HG03521 (cell line): Measurements from ENCODE around the gene RTN4RL1.
"Not testable (repeated sequence)": the region's sequence is repeated elsewhere in the genome, so short reads cannot be mapped to it uniquely, and the experiment has no call there.

Source experiments
- ATAC-seq: cut with Tn5 transposase; IDR thresholded peaks from one replicate; pipeline ENCODE4 v1.9.1; 2021; ENCODE audit warnings: mild to moderate bottlenecking, moderate library complexity; ENCODE audit not compliant: unreplicated experiment

Gene RTN4RL1

DNA sequence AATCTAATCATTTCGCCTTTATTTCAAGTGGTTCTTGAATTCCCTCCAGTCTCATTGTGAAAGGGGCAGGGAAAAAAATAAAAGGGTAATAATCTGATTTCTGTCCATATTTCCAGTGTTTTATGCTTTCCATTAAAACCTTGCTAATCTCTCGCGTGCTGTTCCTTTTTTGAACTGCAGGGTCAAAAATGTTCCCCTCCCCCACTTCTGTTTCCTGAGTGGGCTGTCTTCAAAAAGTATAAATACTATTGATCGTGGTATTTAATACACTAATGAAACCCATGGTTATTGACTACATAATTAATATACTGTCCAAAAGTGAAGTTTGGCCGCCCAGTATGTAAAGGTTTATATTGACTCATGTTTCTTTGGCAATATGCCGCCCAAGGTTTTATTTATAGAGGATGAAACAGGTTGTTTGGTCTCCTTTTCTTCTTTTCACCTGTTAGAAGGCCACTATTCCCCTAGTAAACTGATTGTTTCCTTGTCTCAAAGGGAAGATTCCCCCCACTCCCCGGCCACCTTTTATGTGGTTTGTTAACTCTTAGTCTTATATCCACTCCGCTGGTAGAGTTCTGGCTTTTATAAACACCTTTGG lies 125.6 kb downstream of the RTN4RL1 start:
- ATAC-seq: no peak

DNA sequence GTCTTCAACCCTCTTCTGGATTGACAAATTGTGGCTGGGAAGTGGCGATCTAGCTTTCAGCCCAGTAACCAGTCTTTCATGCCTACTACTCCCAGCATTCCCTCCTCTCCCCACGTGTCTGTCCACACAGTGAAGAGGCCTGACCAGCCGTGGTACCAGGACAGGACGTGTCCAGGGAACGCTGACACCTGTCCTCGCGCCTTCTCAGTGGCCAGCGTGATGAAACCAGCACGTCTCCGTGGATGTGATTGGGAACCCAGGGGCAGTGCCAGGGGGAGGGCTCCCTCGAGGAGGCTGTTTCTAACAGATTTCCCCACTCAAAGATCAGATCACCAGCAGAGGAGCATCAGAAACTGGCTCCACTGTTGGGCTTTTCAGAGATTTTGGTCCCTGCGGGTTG lies 126.3 kb downstream of the RTN4RL1 start:
- no peak for ATAC-seq

DNA sequence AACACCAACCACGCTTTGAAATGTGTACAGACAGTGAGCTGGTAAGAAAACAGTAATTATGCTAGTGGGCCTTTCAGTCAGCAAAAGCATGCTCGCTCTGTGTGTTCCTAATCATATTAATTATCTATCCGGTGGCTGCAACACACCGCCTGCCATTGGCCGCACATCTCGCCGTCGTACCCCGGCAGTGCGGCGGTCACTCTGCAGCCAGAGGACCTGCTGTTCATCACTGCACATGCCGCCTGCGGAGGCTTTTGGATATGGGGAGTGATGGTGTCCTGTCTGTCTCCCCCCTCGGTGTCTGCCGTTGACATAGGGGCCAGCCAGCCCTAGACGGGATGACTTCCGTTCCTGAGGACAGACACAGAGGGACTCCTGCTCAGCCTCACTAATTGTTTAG lies 126.8 kb downstream of the RTN4RL1 start:
- no peak for ATAC-seq

DNA sequence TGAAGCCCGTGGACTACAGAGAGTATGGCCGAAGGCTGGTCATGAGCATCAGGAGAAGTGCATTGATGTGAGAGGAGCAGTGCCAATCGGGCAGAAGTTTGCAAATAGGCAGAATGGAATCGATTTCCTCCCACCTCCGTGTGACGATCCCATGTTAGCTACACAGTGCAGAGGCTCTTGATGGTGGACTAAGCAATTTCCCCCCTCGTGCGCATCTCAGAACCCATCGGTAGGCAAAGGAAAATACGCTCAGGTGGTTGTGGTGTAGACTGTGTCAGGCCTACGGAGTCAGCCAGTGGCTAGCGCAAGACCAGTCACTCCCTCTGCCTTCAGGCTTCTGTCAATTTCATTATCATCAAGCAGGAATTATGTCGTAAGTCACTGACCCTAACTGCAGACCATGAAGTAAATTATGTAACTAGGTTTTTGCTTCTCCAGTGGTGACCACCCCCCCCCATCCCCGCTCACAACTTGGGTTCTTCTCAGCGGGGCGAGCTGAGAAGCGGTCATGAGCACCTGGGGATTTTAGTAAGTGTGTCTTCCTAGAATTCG lies 128.0 kb downstream of the RTN4RL1 start:
- no peak for ATAC-seq

DNA sequence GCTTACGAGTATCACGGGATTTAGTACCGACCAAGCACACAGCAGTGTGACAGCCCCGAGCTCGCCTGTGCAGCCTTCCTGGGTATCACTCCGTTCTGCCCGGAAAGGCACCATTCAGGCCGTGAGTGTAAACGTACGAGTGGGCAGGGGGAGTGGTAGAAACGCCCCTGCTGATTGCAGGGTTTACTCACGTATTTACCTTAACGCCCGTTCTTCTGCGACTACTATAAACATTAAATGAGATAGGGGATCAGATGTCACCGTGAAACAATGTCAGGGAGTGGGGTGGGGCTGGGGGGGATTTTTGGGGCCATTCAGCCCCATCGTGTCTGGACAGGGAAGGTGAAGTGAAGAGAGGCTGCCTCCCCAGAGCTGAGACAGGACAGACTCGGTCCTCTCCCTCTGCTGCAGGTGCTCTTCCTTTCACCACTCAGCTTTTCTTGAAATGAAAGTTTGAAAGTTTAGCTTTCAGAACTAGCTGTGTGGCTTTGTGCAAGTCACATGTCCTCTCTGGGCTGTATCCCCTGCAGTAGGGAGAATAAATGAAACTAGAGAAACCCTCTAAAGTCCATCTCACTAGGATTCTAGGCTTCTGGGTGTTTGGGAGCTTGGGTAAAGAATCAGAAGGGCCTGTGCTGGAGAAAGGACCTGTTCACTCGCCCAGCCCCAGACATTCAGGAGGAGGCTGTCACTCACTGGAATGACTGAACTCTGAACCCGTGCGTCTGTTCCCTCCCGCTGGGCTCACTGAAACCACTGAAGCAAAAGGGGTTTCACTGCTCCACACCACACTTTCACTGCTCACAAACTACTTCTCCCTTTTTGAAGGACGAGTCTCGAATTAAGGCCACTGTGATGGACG lies 128.7 kb downstream of the RTN4RL1 start:
- no peak for ATAC-seq

- ATAC-seq: not testable (repeated sequence)
Measured at GRCh38 chr17:1895479-1895878, 129.7 kb downstream of the RTN4RL1 start.

DNA sequence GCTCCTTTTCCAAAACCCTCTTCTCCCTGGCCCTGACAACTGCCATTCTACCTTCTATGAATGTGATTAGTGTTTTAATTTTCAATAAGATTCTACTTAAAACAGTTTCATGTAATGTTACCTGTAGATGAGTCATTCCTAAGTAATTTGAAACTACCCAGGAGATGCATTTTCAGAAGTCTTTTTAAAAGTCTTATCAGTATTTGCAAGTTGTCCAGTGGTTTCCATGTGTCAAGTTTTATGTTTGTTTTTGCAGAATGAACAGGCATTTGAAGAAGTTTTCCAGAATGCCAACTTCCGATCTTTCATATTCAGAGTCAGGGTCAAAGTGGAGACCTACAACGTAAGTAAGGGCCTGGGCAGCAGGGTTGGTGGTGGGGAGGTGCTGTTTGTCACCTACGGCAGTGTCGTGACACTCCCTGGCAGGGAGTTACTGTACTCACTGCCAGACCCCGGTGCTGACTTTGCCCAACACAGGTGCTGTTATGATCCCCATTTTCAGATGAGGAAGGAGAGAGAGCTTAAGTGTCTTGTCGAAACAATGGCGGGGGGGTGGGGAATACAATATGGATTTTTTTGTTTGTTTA lies 130.3 kb downstream of the RTN4RL1 start:
- no peak for ATAC-seq

- ATAC-seq: no peak
Measured at GRCh38 chr17:1890758-1891450, 134.2 kb downstream of the RTN4RL1 start.

DNA sequence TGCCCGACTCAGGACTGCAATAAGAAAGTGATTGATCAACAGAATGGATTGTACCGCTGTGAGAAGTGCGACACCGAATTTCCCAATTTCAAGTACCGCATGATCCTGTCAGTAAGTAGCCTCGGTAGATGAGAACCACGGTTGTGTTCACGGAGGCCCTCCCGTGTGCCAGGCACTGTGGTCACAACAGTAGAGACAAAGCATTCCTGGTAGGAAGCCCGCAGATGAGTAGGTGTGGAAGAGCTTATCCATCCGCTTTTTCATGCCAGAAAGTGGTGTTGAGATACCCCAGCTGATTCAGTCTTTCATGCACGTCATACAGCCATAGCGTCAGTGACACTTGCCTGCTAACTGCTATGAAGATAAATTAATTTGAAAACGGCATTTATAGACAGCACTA lies 136.4 kb downstream of the RTN4RL1 start:
- ATAC-seq: no peak
